ENCODE measurements around the gene TSNAX.

GRCh38 chr1:231604276-231604621 is 75.8 kb downstream of the TSNAX start:
- no peak for TF ChIP-seq POLR2A (IDR thresholded peaks at IDR 0.05; ENCODE audit: borderline replicate concordance, extremely low read depth, insufficient read depth, insufficient read length)
- TF ChIP-seq EZH2phosphoT487 (IDR thresholded peaks at IDR 0.05; ENCODE audit: borderline replicate concordance): no peak
- TF ChIP-seq POLR2AphosphoS5 (IDR thresholded peaks at IDR 0.05; ENCODE audit: low read depth, low read length): no peak
- TF ChIP-seq, protein P1, sequence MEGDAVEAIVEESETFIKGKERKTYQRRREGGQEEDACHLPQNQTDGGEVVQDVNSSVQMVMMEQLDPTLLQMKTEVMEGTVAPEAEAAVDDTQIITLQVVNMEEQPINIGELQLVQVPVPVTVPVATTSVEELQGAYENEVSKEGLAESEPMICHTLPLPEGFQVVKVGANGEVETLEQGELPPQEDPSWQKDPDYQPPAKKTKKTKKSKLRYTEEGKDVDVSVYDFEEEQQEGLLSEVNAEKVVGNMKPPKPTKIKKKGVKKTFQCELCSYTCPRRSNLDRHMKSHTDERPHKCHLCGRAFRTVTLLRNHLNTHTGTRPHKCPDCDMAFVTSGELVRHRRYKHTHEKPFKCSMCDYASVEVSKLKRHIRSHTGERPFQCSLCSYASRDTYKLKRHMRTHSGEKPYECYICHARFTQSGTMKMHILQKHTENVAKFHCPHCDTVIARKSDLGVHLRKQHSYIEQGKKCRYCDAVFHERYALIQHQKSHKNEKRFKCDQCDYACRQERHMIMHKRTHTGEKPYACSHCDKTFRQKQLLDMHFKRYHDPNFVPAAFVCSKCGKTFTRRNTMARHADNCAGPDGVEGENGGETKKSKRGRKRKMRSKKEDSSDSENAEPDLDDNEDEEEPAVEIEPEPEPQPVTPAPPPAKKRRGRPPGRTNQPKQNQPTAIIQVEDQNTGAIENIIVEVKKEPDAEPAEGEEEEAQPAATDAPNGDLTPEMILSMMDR (IDR thresholded peaks at IDR 0.05 in 2 of 3, conservative IDR thresholded peaks at IDR 0.05 in 1 of 3; ENCODE audit: borderline replicate concordance in 1 of 3, insufficient read depth in 1 of 3, low read depth in 2 of 3, low read length in 2 of 3): no peak
- no peak for TF ChIP-seq JUND (IDR thresholded peaks at IDR 0.05)
- no peak for TF ChIP-seq YY1 (IDR thresholded peaks at IDR 0.05; ENCODE audit: extremely low read depth, insufficient replicate concordance, low read depth, low read length)
- no peak for TF ChIP-seq RAD21 (IDR thresholded peaks at IDR 0.05; ENCODE audit: low read depth)
- TF ChIP-seq EGR1 (IDR thresholded peaks at IDR 0.05; ENCODE audit: low read depth): no peak
- TF ChIP-seq, protein P2, sequence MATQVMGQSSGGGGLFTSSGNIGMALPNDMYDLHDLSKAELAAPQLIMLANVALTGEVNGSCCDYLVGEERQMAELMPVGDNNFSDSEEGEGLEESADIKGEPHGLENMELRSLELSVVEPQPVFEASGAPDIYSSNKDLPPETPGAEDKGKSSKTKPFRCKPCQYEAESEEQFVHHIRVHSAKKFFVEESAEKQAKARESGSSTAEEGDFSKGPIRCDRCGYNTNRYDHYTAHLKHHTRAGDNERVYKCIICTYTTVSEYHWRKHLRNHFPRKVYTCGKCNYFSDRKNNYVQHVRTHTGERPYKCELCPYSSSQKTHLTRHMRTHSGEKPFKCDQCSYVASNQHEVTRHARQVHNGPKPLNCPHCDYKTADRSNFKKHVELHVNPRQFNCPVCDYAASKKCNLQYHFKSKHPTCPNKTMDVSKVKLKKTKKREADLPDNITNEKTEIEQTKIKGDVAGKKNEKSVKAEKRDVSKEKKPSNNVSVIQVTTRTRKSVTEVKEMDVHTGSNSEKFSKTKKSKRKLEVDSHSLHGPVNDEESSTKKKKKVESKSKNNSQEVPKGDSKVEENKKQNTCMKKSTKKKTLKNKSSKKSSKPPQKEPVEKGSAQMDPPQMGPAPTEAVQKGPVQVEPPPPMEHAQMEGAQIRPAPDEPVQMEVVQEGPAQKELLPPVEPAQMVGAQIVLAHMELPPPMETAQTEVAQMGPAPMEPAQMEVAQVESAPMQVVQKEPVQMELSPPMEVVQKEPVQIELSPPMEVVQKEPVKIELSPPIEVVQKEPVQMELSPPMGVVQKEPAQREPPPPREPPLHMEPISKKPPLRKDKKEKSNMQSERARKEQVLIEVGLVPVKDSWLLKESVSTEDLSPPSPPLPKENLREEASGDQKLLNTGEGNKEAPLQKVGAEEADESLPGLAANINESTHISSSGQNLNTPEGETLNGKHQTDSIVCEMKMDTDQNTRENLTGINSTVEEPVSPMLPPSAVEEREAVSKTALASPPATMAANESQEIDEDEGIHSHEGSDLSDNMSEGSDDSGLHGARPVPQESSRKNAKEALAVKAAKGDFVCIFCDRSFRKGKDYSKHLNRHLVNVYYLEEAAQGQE (IDR thresholded peaks at IDR 0.05; ENCODE audit: low read depth): no peak
- TF ChIP-seq ZNF274 (IDR thresholded peaks at IDR 0.05; ENCODE audit: low read depth, low read length): no peak
- TF ChIP-seq ZBTB33 (IDR thresholded peaks at IDR 0.05; ENCODE audit: extremely low read depth, insufficient replicate concordance, low read length): no peak
- TF ChIP-seq TCF7L2 (IDR thresholded peaks at IDR 0.05; ENCODE audit: borderline replicate concordance, extremely low read depth, insufficient read depth, insufficient read length): no peak
